Astrocyte (in vitro differentiated cells and primary cell): ENCODE measurements around the gene ABCA4.

ENCODE experiments used
- CTCF ChIP-seq: IDR thresholded peaks from 2 replicates; pipeline ENCODE4 v1.5.1; 2011; ENCODE audit warnings: low read depth, mild to moderate bottlenecking, inconsistent platforms, low read length, moderate library complexity; ENCODE audit not compliant: insufficient read depth
- EZH2 ChIP-seq: IDR thresholded peaks from 2 replicates; pipeline ENCODE4 v1.6.1; 2012; ENCODE audit warnings: mild to moderate bottlenecking, low read length, inconsistent platforms; ENCODE audit not compliant: insufficient read depth

DNA sequence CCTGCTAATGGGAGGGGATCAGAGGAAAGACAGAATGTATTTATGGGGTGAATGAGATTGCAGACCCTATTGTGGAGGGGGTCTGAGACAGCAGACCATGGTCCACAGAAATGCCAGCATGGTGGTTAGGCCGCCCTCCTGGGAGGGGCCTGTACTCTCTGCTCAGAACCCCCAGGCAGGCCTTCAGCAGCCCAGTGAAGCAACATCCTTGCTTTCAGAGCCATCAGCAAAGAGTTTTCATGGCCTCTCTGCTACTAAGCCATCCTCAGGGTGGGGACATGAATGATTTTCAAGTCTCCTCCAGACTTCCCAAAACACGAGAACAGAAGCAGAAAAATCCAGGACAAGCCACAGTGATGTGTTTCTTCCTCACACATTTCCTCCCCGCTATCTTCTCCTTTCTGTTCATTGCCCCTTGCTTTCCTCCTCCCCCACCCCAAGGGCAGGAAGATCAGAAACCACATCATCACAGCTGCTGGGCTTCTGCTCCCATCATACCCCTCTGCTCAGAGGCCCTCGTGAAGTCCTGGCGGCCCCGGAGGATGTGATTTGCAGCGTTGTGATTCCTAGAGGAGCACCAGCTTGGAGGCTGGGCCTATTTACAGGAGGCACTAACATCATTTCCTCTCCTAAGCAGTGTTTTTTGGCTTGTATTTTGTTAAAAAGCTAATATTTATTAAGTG lies 48.0 kb downstream of the ABCA4 start:
- TF ChIP-seq CTCF (no peak), EZH2 (no peak)
